ENCODE results near the gene SLC35B2. TPM values are rescaled to one million over a fixed set of nuclear protein-coding genes. Genes with fewer than 3 reads are reported as not detected.

Gene SLC35B2
- total RNA-seq, 1 donor from 2014 or later: 26.1 TPM

- H3K9me3 ChIP-seq (ENCODE audit: control insufficient read depth in 3 of 3, low read length in 3 of 3): no peaks in the 10 kb centered on the region
- H3K4me3 ChIP-seq (ENCODE audit: low read length in 3 of 3): peak within 1 kb of the TSS; percentile 86 to 100 (median 94)
- no peaks in the 10 kb centered on the region for H3K27me3 ChIP-seq (ENCODE audit: control insufficient read depth in 3 of 3, insufficient read depth in 3 of 3, low read length in 3 of 3)
- H3K9ac ChIP-seq (ENCODE audit: low read depth in 1 of 3, low read length in 3 of 3): peak within 1 kb of the TSS; percentile 93 to 99 (median 95)
- H3K4me1 ChIP-seq (ENCODE audit: control insufficient read depth in 3 of 3, insufficient read depth in 3 of 3, low read length in 3 of 3): peaks cover 22 to 47% (median 27%) of the 10 kb centered on the region in 3 donors
- H3K27ac ChIP-seq (ENCODE audit: low read depth, low read length): peak within 1 kb of the TSS; percentile 99
- peaks cover 27 to 32% (median 32%) of the 10 kb centered on the region in 3 donors for H3K36me3 ChIP-seq (ENCODE audit: control insufficient read depth in 3 of 3, insufficient read depth in 3 of 3, low read length in 3 of 3)
Observed at GRCh38 chr6:44246663-44247337, 10.5 kb downstream of the SLC35B2 start, which contains the start of gene HSP90AB1. Gene HSP90AB1, plus strand, starts transcription at chr6:44247101. Its CDS starts 1,529 bp downstream, at chr6:44248630.

GRCh38 chr6:44245912-44246662, 11.2 kb downstream of the SLC35B2 start:
- Histone ChIP-seq H3K9ac (ENCODE audit: low read depth in 1 of 3, low read length in 3 of 3) (peak overlapping the region; percentile 93 to 99 (median 95)), H3K36me3 (ENCODE audit: control insufficient read depth in 3 of 3, insufficient read depth in 3 of 3, low read length in 3 of 3) (peaks cover 20 to 25% (median 25%) of the 10 kb centered on the region in 3 donors), H3K27me3 (ENCODE audit: control insufficient read depth in 3 of 3, insufficient read depth in 3 of 3, low read length in 3 of 3) (no peaks in the 10 kb centered on the region), H3K4me3 (ENCODE audit: low read length in 3 of 3) (peak overlapping the region; percentile 86 to 100 (median 94)), H3K9me3 (ENCODE audit: control insufficient read depth in 3 of 3, low read length in 3 of 3) (no peaks in the 10 kb centered on the region), H3K4me1 (ENCODE audit: control insufficient read depth in 3 of 3, insufficient read depth in 3 of 3, low read length in 3 of 3) (peaks cover 22 to 47% (median 25%) of the 10 kb centered on the region in 3 donors), H3K27ac (ENCODE audit: low read depth, low read length) (peak overlapping the region; percentile 99)

GRCh38 chr6:44245391-44245911, 11.9 kb downstream of the SLC35B2 start:
- Histone ChIP-seq H3K27me3 (ENCODE audit: control insufficient read depth in 3 of 3, insufficient read depth in 3 of 3, low read length in 3 of 3) (no peaks in the 10 kb centered on the region), H3K9ac (ENCODE audit: low read depth in 1 of 3, low read length in 3 of 3) (peak overlapping the region; percentile 81 to 99 (median 95)), H3K4me1 (ENCODE audit: control insufficient read depth in 3 of 3, insufficient read depth in 3 of 3, low read length in 3 of 3) (peaks cover 22 to 43% (median 25%) of the 10 kb centered on the region in 3 donors), H3K4me3 (ENCODE audit: low read length in 3 of 3) (peak overlapping the region; percentile 86 to 100 (median 94)), H3K36me3 (ENCODE audit: control insufficient read depth in 3 of 3, insufficient read depth in 3 of 3, low read length in 3 of 3) (peaks cover 14 to 19% (median 18%) of the 10 kb centered on the region in 3 donors), H3K27ac (ENCODE audit: low read depth, low read length) (peak overlapping the region; percentile 99), H3K9me3 (ENCODE audit: control insufficient read depth in 3 of 3, low read length in 3 of 3) (no peaks in the 10 kb centered on the region)

GRCh38 chr6:44243345-44243744, 14.0 kb downstream of the SLC35B2 start:
- peaks cover 13 to 26% (median 15%) of the 10 kb centered on the region in 3 donors for H3K4me1 ChIP-seq (ENCODE audit: control insufficient read depth in 3 of 3, insufficient read depth in 3 of 3, low read length in 3 of 3)
- no peak overlapping the region for H3K9ac ChIP-seq (ENCODE audit: low read depth in 1 of 3, low read length in 3 of 3)
- no peak overlapping the region for H3K27ac ChIP-seq (ENCODE audit: low read depth, low read length)
- no peaks in the 10 kb centered on the region for H3K9me3 ChIP-seq (ENCODE audit: control insufficient read depth in 3 of 3, low read length in 3 of 3)
- no peak overlapping the region for H3K4me3 ChIP-seq (ENCODE audit: low read length in 3 of 3)
- peaks cover 0 to 3% (median 0%) of the 10 kb centered on the region in 3 donors for H3K36me3 ChIP-seq (ENCODE audit: control insufficient read depth in 3 of 3, insufficient read depth in 3 of 3, low read length in 3 of 3)
- H3K27me3 ChIP-seq (ENCODE audit: control insufficient read depth in 3 of 3, insufficient read depth in 3 of 3, low read length in 3 of 3): no peaks in the 10 kb centered on the region

- Histone ChIP-seq H3K9ac (ENCODE audit: low read depth in 1 of 3, low read length in 3 of 3) (peak overlapping the region in 2 of 3 donors; percentile 21 to 88), H3K4me3 (ENCODE audit: low read length in 3 of 3) (no peak overlapping the region), H3K27me3 (ENCODE audit: control insufficient read depth in 3 of 3, insufficient read depth in 3 of 3, low read length in 3 of 3) (no peaks in the 10 kb centered on the region), H3K36me3 (ENCODE audit: control insufficient read depth in 3 of 3, insufficient read depth in 3 of 3, low read length in 3 of 3) (peaks cover 0 to 4% (median 3%) of the 10 kb centered on the region in 3 donors), H3K4me1 (ENCODE audit: control insufficient read depth in 3 of 3, insufficient read depth in 3 of 3, low read length in 3 of 3) (peaks cover 32 to 44% (median 35%) of the 10 kb centered on the region in 3 donors), H3K27ac (ENCODE audit: low read depth, low read length) (peak overlapping the region; percentile 97), H3K9me3 (ENCODE audit: control insufficient read depth in 3 of 3, low read length in 3 of 3) (no peaks in the 10 kb centered on the region)
Observed at GRCh38 chr6:44238687-44239350, 18.5 kb downstream of the SLC35B2 start.

GRCh38 chr6:44237813-44238433, 19.4 kb downstream of the SLC35B2 start:
- H3K4me1 ChIP-seq (ENCODE audit: control insufficient read depth in 3 of 3, insufficient read depth in 3 of 3, low read length in 3 of 3): peaks cover 41 to 53% (median 44%) of the 10 kb centered on the region in 3 donors
- H3K36me3 ChIP-seq (ENCODE audit: control insufficient read depth in 3 of 3, insufficient read depth in 3 of 3, low read length in 3 of 3): peaks cover 5 to 9% (median 7%) of the 10 kb centered on the region in 3 donors
- no peaks in the 10 kb centered on the region for H3K9me3 ChIP-seq (ENCODE audit: control insufficient read depth in 3 of 3, low read length in 3 of 3)
- H3K4me3 ChIP-seq (ENCODE audit: low read length in 3 of 3): peak overlapping the region; percentile 74 to 87 (median 82)
- peak overlapping the region; percentile 86 to 88 (median 87) for H3K9ac ChIP-seq (ENCODE audit: low read depth in 1 of 3, low read length in 3 of 3)
- H3K27ac ChIP-seq (ENCODE audit: low read depth, low read length): peak overlapping the region; percentile 97
- H3K27me3 ChIP-seq (ENCODE audit: control insufficient read depth in 3 of 3, insufficient read depth in 3 of 3, low read length in 3 of 3): no peaks in the 10 kb centered on the region

GRCh38 chr6:44237021-44237812, 20.1 kb downstream of the SLC35B2 start:
- peaks cover 46 to 60% (median 51%) of the 10 kb centered on the region in 3 donors for H3K4me1 ChIP-seq (ENCODE audit: control insufficient read depth in 3 of 3, insufficient read depth in 3 of 3, low read length in 3 of 3)
- no peaks in the 10 kb centered on the region for H3K9me3 ChIP-seq (ENCODE audit: control insufficient read depth in 3 of 3, low read length in 3 of 3)
- H3K36me3 ChIP-seq (ENCODE audit: control insufficient read depth in 3 of 3, insufficient read depth in 3 of 3, low read length in 3 of 3): peaks cover 12 to 16% (median 14%) of the 10 kb centered on the region in 3 donors
- H3K4me3 ChIP-seq (ENCODE audit: low read length in 3 of 3): peak overlapping the region; percentile 74 to 87 (median 82)
- H3K27me3 ChIP-seq (ENCODE audit: control insufficient read depth in 3 of 3, insufficient read depth in 3 of 3, low read length in 3 of 3): no peaks in the 10 kb centered on the region
- peak overlapping the region; percentile 97 for H3K27ac ChIP-seq (ENCODE audit: low read depth, low read length)
- peak overlapping the region; percentile 86 to 88 (median 87) for H3K9ac ChIP-seq (ENCODE audit: low read depth in 1 of 3, low read length in 3 of 3)

GRCh38 chr6:44235891-44236516, 21.3 kb downstream of the SLC35B2 start:
- H3K36me3 ChIP-seq (ENCODE audit: control insufficient read depth in 3 of 3, insufficient read depth in 3 of 3, low read length in 3 of 3): peaks cover 23 to 28% (median 25%) of the 10 kb centered on the region in 3 donors

More at GRCh38 chr6:44235891-44236516, 21.3 kb downstream of the SLC35B2 start:
- no peaks in the 10 kb centered on the region for H3K9me3 ChIP-seq (ENCODE audit: control insufficient read depth in 3 of 3, low read length in 3 of 3)
- no peaks in the 10 kb centered on the region for H3K27me3 ChIP-seq (ENCODE audit: control insufficient read depth in 3 of 3, insufficient read depth in 3 of 3, low read length in 3 of 3)
- H3K4me1 ChIP-seq (ENCODE audit: control insufficient read depth in 3 of 3, insufficient read depth in 3 of 3, low read length in 3 of 3): peaks cover 46 to 72% (median 58%) of the 10 kb centered on the region in 3 donors
- peak overlapping the region in 2 of 3 donors; percentile 33 to 51 for H3K9ac ChIP-seq (ENCODE audit: low read depth in 1 of 3, low read length in 3 of 3)
- no peak overlapping the region for H3K4me3 ChIP-seq (ENCODE audit: low read length in 3 of 3)
- H3K27ac ChIP-seq (ENCODE audit: low read depth, low read length): peak overlapping the region; percentile 85

Data from skeletal muscle tissue (tissue), 4 donors.